ENCODE measurements around the gene MICB.
"Not testable (repeated sequence)": the region's sequence is repeated elsewhere in the genome, so short reads cannot be mapped to it uniquely, and the experiment has no call there.

The MICB gene

GRCh38 chr6:31546958-31547726 lies 49.2 kb downstream of the MICB start, which contains the start of gene NFKBIL1:
NFKBIL1 (plus strand) TSS chr6:31547608; CDS start chr6:31547695, 87 bp downstream.
- peaks cover 15 to 19% of the 10 kb centered on the region in 2 donors for H3K4me1 ChIP-seq (ENCODE audit: control insufficient read depth in 2 of 2, insufficient read depth in 2 of 2, low read length in 2 of 2)
- peaks cover 3 to 14% of the 10 kb centered on the region in 2 donors for H3K36me3 ChIP-seq (ENCODE audit: control insufficient read depth in 2 of 2, insufficient read depth in 2 of 2, low read length in 2 of 2)
- no peaks in the 10 kb centered on the region for H3K27me3 ChIP-seq (ENCODE audit: control insufficient read depth in 2 of 2, insufficient read depth in 2 of 2, low read length in 2 of 2)
- H3K4me3 ChIP-seq (ENCODE audit: low read length in 2 of 2): peak within 1 kb of the TSS; percentile 72 to 79
- peak within 1 kb of the TSS; percentile 75 to 80 for H3K27ac ChIP-seq (ENCODE audit: low read depth in 2 of 2, low read length in 2 of 2)
- H3K9me3 ChIP-seq (ENCODE audit: control insufficient read depth in 2 of 2, low read length in 2 of 2): no peaks in the 10 kb centered on the region
- H3K9ac ChIP-seq (ENCODE audit: low read depth in 1 of 2, low read length in 2 of 2): peak within 1 kb of the TSS; percentile 78 to 81

- Histone ChIP-seq H3K4me3 (ENCODE audit: low read length in 2 of 2) (peak overlapping the region; percentile 72 to 79), H3K9ac (ENCODE audit: low read depth in 1 of 2, low read length in 2 of 2) (peak overlapping the region; percentile 78 to 81), H3K27ac (ENCODE audit: low read depth in 2 of 2, low read length in 2 of 2) (peak overlapping the region; percentile 75 to 80), H3K27me3 (ENCODE audit: control insufficient read depth in 2 of 2, insufficient read depth in 2 of 2, low read length in 2 of 2) (no peaks in the 10 kb centered on the region), H3K9me3 (ENCODE audit: control insufficient read depth in 2 of 2, low read length in 2 of 2) (no peaks in the 10 kb centered on the region), H3K36me3 (ENCODE audit: control insufficient read depth in 2 of 2, insufficient read depth in 2 of 2, low read length in 2 of 2) (peaks cover 3 to 14% of the 10 kb centered on the region in 2 donors), H3K4me1 (ENCODE audit: control insufficient read depth in 2 of 2, insufficient read depth in 2 of 2, low read length in 2 of 2) (peaks cover 15 to 17% of the 10 kb centered on the region in 2 donors)
Measured at GRCh38 chr6:31547727-31548543, 50.0 kb downstream of the MICB start.

- peaks cover 3 to 16% of the 10 kb centered on the region in 2 donors for H3K36me3 ChIP-seq (ENCODE audit: control insufficient read depth in 2 of 2, insufficient read depth in 2 of 2, low read length in 2 of 2)
- no peak overlapping the region for H3K27ac ChIP-seq (ENCODE audit: low read depth in 2 of 2, low read length in 2 of 2)
- H3K4me1 ChIP-seq (ENCODE audit: control insufficient read depth in 2 of 2, insufficient read depth in 2 of 2, low read length in 2 of 2): peaks cover 15% of the 10 kb centered on the region in 2 donors
- H3K4me3 ChIP-seq (ENCODE audit: low read length in 2 of 2): peak overlapping the region; percentile 14 to 79
- no peaks in the 10 kb centered on the region for H3K27me3 ChIP-seq (ENCODE audit: control insufficient read depth in 2 of 2, insufficient read depth in 2 of 2, low read length in 2 of 2)
- peak overlapping the region in 1 of 2 donors; percentile 81 for H3K9ac ChIP-seq (ENCODE audit: low read depth in 1 of 2, low read length in 2 of 2)
- H3K9me3 ChIP-seq (ENCODE audit: control insufficient read depth in 2 of 2, low read length in 2 of 2): no peaks in the 10 kb centered on the region
Measured at GRCh38 chr6:31548544-31548873, 50.6 kb downstream of the MICB start.

DNA sequence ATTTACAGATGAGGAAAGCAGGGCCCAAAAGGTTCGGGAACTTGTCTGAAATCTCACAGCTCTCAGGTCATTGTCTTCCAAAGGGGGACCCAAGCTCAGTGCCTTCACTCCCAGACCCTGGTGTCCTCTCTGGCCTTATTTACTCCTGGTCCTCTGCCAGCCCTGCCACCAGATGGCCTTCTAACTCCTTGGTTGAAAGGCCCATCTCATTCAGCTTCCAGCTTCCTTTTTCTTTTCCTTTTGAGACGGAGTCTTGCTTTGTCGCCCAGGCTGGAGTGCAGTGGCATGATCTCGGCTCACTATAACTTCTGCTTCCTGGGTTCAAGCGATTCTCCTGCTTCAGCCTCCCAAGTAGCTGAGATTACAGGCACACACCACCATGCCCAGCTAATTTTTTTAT lies 53.4 kb downstream of the MICB start:
- Histone ChIP-seq H3K4me1 (ENCODE audit: control insufficient read depth in 2 of 2, insufficient read depth in 2 of 2, low read length in 2 of 2) (peaks cover 12 to 15% of the 10 kb centered on the region in 2 donors), H3K36me3 (ENCODE audit: control insufficient read depth in 2 of 2, insufficient read depth in 2 of 2, low read length in 2 of 2) (peaks cover 3 to 19% of the 10 kb centered on the region in 2 donors)
- H3K9ac ChIP-seq (ENCODE audit: low read depth in 1 of 2, low read length in 2 of 2); H3K9me3 ChIP-seq (ENCODE audit: control insufficient read depth in 2 of 2, low read length in 2 of 2); H3K27me3 ChIP-seq (ENCODE audit: control insufficient read depth in 2 of 2, insufficient read depth in 2 of 2, low read length in 2 of 2); H3K4me3 ChIP-seq (ENCODE audit: low read length in 2 of 2); H3K27ac ChIP-seq (ENCODE audit: low read depth in 2 of 2, low read length in 2 of 2): not testable (repeated sequence)

DNA sequence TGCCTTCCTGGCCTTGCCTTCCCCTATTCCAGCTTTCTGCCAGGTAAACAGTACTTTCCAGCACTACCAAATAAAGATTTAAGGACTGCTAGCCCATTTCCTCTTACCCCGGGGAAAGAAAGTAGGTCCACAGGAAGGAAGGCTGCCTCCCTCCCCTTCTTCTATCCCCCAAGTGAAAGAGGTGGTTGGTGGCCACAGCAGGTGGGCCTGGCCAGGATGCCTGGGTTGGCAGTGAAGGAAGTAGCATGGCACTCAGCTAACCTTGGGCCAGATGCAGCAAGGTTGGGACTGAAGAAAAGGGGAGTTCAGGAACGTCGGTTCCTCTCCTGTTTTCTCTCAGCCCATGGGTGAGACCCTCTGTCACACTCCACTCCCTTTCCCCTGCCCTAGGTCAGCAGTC lies 58.4 kb downstream of the MICB start:
- Histone ChIP-seq H3K9me3 (ENCODE audit: control insufficient read depth in 2 of 2, low read length in 2 of 2) (no peaks in the 10 kb centered on the region), H3K4me1 (ENCODE audit: control insufficient read depth in 2 of 2, insufficient read depth in 2 of 2, low read length in 2 of 2) (peaks cover 7 to 13% of the 10 kb centered on the region in 2 donors), H3K9ac (ENCODE audit: low read depth in 1 of 2, low read length in 2 of 2) (no peak overlapping the region), H3K4me3 (ENCODE audit: low read length in 2 of 2) (no peak overlapping the region), H3K27me3 (ENCODE audit: control insufficient read depth in 2 of 2, insufficient read depth in 2 of 2, low read length in 2 of 2) (no peaks in the 10 kb centered on the region), H3K27ac (ENCODE audit: low read depth in 2 of 2, low read length in 2 of 2) (no peak overlapping the region), H3K36me3 (ENCODE audit: control insufficient read depth in 2 of 2, insufficient read depth in 2 of 2, low read length in 2 of 2) (peaks cover 12 to 21% of the 10 kb centered on the region in 2 donors)

DNA sequence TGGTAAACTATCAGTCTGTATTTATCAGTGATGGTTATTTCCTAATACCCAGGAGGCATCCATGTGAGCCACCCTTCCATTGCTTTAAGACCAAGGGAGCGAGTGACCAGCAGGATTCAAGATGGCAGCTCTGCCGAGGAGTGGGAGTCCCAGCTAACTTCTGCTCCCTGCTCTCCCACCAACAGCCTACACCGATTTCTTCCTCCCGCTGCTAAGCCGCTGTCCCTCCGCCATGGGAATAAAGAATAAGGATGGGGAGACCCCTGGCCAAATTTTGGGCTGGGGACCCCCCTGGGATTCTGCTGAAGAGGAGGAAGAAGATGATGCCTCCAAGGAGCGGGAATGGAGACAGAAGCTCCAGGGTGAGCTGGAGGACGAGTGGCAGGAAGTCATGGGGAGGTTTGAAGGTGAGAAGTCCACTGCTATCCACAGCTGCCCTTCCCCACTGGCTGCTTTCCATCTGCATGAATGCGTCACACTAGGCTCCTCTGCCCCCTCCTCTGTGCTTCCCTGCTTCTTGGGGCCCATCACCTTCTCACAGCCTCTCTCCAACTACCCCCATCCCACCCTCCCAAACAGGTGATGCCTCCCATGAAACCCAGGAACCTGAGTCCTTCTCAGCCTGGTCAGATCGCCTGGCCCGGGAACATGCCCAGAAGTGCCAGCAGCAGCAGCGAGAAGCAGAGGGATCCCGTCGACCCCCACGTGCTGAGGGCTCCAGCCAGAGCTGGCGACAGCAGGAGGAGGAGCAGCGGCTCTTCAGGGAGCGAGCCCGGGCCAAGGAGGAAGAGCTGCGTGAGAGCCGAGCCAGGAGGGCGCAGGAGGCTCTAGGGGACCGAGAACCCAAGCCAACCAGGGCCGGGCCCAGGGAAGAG lies 59.7 kb downstream of the MICB start:
- H3K27ac ChIP-seq (ENCODE audit: low read depth in 2 of 2, low read length in 2 of 2): peak overlapping the region; percentile 43 to 58
- H3K9ac ChIP-seq (ENCODE audit: low read depth in 1 of 2, low read length in 2 of 2): no peak overlapping the region
- no peaks in the 10 kb centered on the region for H3K9me3 ChIP-seq (ENCODE audit: control insufficient read depth in 2 of 2, low read length in 2 of 2)
- no peaks in the 10 kb centered on the region for H3K27me3 ChIP-seq (ENCODE audit: control insufficient read depth in 2 of 2, insufficient read depth in 2 of 2, low read length in 2 of 2)
- peaks cover 7 to 13% of the 10 kb centered on the region in 2 donors for H3K4me1 ChIP-seq (ENCODE audit: control insufficient read depth in 2 of 2, insufficient read depth in 2 of 2, low read length in 2 of 2)
- H3K36me3 ChIP-seq (ENCODE audit: control insufficient read depth in 2 of 2, insufficient read depth in 2 of 2, low read length in 2 of 2): peaks cover 12 to 20% of the 10 kb centered on the region in 2 donors
- no peak overlapping the region for H3K4me3 ChIP-seq (ENCODE audit: low read length in 2 of 2)

GRCh38 chr6:31558318-31558625 lies 60.3 kb downstream of the MICB start:
- Histone ChIP-seq H3K4me1 (ENCODE audit: control insufficient read depth in 2 of 2, insufficient read depth in 2 of 2, low read length in 2 of 2) (peaks cover 7 to 13% of the 10 kb centered on the region in 2 donors), H3K9me3 (ENCODE audit: control insufficient read depth in 2 of 2, low read length in 2 of 2) (no peaks in the 10 kb centered on the region), H3K27ac (ENCODE audit: low read depth in 2 of 2, low read length in 2 of 2) (peak overlapping the region; percentile 43 to 58), H3K27me3 (ENCODE audit: control insufficient read depth in 2 of 2, insufficient read depth in 2 of 2, low read length in 2 of 2) (no peaks in the 10 kb centered on the region), H3K9ac (ENCODE audit: low read depth in 1 of 2, low read length in 2 of 2) (no peak overlapping the region), H3K4me3 (ENCODE audit: low read length in 2 of 2) (no peak overlapping the region), H3K36me3 (ENCODE audit: control insufficient read depth in 2 of 2, insufficient read depth in 2 of 2, low read length in 2 of 2) (peaks cover 12 to 19% of the 10 kb centered on the region in 2 donors)

DNA sequence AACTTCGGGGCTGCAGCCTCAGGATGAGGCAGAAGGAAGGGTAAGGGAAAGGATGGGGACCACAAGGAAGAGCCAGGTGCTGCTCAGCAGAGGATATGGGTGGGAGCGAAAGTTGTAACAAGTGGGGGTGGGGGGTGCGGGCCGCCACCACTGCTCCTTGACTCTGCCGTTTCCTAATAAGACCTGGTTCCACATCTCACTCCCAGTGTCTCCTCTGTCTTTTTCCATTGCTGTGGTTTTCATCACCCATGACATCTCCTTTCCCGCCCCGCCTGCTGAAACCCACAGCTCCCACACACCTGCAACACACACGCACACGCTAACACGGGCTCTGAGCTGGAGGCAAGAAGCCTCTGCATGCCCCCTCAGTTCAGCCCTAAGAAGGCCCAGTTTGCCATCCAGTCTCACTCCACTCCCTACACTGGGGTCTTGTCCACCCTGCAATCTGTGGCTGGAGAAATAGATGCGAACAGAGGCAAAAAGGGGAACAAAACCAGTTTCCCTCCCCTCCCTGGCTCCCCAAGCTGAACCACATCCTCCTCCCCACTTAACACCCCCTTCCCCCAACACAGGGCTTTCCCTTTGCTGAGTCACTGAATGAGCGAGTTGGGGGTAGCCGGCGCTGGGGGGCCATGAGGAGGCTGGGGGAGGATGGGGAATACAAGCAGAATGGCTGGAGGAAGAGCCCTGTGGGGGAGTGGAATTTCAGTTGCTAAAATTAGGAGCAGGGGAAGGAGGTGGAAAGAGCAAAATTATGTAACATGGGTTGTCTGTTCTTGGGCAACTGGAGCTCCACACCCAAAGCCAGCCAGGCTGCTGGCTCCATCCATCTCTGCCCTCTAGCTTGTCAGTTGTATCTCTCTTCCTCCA lies 60.9 kb downstream of the MICB start:
- H3K9me3 ChIP-seq (ENCODE audit: control insufficient read depth in 2 of 2, low read length in 2 of 2): no peaks in the 10 kb centered on the region
- H3K4me3 ChIP-seq (ENCODE audit: low read length in 2 of 2): peak overlapping the region in 1 of 2 donors; percentile 48
- H3K27me3 ChIP-seq (ENCODE audit: control insufficient read depth in 2 of 2, insufficient read depth in 2 of 2, low read length in 2 of 2): no peaks in the 10 kb centered on the region
- H3K27ac ChIP-seq (ENCODE audit: low read depth in 2 of 2, low read length in 2 of 2): peak overlapping the region; percentile 43 to 58
- H3K36me3 ChIP-seq (ENCODE audit: control insufficient read depth in 2 of 2, insufficient read depth in 2 of 2, low read length in 2 of 2): peaks cover 12 to 18% of the 10 kb centered on the region in 2 donors
- H3K9ac ChIP-seq (ENCODE audit: low read depth in 1 of 2, low read length in 2 of 2): no peak overlapping the region
- H3K4me1 ChIP-seq (ENCODE audit: control insufficient read depth in 2 of 2, insufficient read depth in 2 of 2, low read length in 2 of 2): peaks cover 7 to 13% of the 10 kb centered on the region in 2 donors

GRCh38 chr6:31559606-31559957 lies 61.6 kb downstream of the MICB start:
- Histone ChIP-seq H3K4me1 (ENCODE audit: control insufficient read depth in 2 of 2, insufficient read depth in 2 of 2, low read length in 2 of 2) (peaks cover 7 to 13% of the 10 kb centered on the region in 2 donors), H3K27ac (ENCODE audit: low read depth in 2 of 2, low read length in 2 of 2) (peak overlapping the region; percentile 7 to 52), H3K9me3 (ENCODE audit: control insufficient read depth in 2 of 2, low read length in 2 of 2) (no peaks in the 10 kb centered on the region), H3K4me3 (ENCODE audit: low read length in 2 of 2) (peak overlapping the region in 1 of 2 donors; percentile 33), H3K36me3 (ENCODE audit: control insufficient read depth in 2 of 2, insufficient read depth in 2 of 2, low read length in 2 of 2) (peaks cover 12 to 18% of the 10 kb centered on the region in 2 donors), H3K27me3 (ENCODE audit: control insufficient read depth in 2 of 2, insufficient read depth in 2 of 2, low read length in 2 of 2) (no peaks in the 10 kb centered on the region), H3K9ac (ENCODE audit: low read depth in 1 of 2, low read length in 2 of 2) (no peak overlapping the region)

Measured in mucosa of rectum (tissue), 2 donors.